Measurements from ENCODE around the gene CYP4F2.
A peak's percentile ranks its signal among the peaks of the same experiment; 100 is the strongest.
"Not testable (repeated sequence)": the region's sequence is repeated elsewhere in the genome, so short reads cannot be mapped to it uniquely, and the experiment has no call there.

CYP4F2 gene

DNA sequence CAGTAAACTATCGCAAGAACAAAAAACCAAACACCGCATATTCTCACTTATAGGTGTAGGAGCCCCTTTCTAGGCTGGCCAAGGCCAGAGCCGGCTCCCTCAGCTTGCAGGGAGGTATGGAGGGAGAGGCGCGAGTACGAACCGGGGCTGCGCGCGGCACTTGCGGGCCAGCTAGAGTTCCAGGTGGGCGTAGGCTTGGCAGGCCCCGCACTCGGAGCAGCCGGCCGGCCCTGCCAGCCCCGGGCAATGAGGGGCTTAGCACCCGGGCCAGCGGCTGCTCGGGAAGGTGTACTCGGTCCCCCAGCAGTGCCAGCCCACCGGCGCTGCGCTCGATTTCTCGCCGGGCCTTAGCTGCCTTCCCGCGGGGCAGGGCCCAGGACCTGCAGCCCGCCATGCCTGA lies 1.7 kb upstream of the CYP4F2 start:
- not testable (repeated sequence) for DNase-seq (ENCODE audit: low read depth)

DNA sequence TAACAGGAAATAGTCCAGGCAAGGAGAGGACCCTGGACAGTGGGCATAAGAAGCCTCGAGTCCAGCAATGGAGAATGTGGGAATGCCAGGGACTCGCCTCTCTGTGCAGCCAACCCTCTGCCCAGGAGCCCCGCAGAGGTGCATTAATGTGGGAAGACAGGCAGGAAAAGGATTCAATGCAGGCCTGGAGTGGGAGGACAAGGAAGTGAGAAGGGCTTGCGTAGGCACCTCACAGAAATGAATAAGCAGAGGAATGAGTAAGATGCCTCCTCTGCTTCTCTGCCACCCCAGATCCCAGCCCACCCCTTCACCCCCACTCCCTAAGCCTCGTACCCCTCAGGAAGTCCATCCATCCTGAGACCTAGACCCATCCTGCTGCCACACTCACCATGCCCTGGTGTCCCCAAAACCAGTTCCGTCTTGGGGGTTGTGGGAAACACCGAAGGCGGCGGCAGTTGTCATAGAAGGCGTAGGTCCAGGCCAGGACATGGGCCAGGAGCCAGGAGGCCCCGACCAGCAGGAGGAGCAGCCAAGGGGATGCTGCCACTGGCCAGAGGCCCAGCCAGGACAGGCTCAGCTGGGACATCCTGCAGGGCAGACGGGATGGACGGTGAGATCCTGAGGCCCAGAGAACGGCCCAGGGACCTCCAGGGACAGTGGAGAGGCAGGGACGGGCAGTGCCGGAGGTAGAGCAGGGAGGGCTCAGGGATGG lies 692 bp downstream of the CYP4F2 start:
- no peak for DNase-seq (ENCODE audit: low read depth)

DNA sequence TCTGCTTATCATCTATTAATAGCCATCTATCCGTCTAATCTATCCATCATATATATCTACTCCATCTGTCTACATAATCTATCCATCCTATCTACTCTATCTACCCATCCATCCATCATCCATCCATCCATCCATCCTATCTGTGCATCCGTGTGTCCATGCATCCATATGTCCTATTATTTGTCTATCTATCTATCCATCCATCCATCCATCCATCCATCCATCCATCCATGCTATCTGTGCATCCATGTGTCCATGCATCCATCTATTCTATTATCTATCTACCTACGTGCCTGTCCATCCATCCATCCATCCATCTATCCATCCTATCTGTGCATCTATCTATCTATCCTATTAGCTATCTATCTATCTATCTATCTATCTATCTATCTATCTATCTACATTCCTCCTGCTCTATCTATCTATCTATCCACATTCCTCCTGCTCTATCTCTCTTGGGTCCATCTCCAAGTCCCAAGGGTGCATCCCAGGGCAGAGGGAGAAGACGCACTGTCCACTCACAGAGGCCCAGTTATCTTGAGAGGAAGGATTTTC lies 1.9 kb downstream of the CYP4F2 start:
- no peak for DNase-seq (ENCODE audit: low read depth)

DNA sequence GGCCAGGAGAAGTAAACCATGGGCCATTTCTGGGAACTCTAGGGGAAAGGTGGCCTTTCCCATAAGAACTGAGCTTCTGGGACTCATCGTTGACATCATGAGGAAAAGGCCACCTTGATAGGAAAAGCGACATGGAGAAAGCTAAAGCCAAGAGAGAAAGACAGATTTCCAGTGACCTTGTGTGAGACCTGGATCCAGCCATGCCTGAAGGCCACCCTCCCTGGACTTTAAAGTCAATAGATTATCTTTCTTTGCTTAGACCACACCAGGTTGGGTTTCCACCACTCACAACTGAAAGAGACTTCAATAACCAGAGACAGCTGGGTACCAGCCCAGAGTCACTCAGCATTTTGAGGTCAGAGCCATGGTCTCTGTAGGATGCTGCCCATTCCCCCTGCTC lies 3.5 kb downstream of the CYP4F2 start:
- no peak for DNase-seq (ENCODE audit: low read depth)

DNA sequence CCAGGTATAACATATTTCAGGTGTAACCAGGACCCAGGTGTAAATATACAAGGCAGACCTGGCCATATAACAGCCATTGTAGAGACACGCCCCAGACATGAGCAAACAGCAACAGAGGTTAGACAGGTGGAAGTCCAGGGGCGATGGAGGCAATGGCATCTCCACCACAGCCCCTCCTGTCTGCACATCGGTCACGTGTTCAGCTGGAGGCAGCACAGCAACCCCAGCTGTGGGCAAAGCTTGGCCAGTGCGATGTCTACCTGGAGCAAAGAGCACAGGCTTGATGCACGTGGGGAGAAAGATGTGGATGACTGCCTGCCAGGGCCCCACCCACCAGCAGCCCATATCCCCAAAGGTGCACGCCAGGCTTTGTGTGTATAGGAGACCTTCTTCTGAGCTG lies 4.4 kb downstream of the CYP4F2 start:
- no peak for DNase-seq (ENCODE audit: low read depth)

DNA sequence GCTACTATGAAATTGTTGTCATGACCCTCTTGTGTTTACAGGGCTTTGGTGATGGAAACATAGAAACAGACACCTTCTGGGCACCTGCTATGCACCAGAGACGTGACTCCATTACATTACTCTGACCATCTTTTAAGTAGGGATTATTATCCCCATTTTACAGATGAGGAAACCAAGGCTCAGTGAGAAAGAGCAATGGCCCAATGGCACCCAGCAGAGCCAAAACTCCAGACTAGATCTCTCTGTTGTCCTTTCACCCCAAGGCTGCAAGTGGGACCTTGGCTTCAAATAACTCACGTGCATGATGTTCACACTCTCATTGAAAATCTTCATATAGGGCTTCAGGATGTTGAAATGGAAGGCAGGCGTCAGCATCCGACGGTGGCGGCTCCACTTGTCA lies 5.9 kb downstream of the CYP4F2 start:
- DNase-seq (ENCODE audit: low read depth) = no peak

DNA sequence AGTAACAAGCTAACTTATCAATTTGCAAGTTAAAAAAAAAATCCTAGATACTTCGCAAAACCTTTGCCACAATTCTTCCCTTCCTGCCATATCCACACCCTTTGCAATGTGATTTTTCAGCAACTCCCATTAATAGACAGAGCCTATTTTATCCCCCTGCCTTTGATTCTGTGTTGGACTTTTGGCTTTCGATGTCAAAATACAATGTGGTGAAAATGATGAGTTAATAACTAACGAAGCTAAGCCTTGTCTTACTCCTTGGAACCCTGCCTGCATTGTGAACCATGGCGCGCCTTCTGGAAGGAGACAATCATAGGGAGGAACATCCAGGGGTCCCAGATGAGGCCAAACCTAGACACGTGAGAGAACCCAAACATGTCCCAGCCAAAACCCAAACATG lies 6.4 kb downstream of the CYP4F2 start:
- no peak for DNase-seq (ENCODE audit: low read depth)

DNA sequence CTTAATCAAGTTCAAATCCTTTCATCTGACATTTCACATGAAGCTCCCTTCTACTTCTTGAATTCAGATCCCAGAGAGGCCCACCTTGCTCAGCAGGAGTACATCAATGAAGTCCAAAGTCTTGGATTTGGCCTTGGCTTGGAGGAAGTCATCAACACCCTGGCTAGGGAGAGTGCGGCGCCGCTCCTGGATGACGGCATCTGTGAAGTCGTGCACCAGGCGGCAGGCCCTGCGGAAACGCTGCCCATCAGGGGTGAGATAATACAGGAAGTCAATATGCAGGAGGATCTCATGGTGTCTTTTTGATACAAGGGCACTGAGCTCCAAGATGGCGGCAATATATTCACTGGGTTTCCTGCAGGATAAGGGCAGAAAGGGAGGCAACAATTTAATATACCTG lies 8.5 kb downstream of the CYP4F2 start:
- not testable (repeated sequence) for DNase-seq (ENCODE audit: low read depth)

DNA sequence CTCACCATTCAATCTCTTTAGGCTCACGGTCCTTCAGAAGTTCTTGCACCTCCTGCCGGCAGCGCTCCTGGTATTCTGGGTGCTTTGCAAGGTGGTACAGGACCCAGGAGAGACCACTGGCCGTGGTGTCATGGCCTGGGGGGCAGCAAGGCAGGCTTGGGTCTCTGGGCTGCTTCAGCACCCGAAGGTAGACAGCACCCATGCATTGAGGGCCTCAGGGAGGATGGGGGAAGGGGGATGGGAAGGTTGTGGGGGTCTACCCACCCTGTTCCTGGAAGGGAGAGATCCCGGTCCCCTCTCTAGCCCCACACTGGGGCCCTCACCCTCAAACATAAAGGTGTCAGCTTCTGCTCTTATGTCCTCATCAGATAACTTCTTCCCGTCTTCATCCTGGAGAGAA lies 12.0 kb downstream of the CYP4F2 start:
- DNase-seq (ENCODE audit: low read depth) = no peak

DNA sequence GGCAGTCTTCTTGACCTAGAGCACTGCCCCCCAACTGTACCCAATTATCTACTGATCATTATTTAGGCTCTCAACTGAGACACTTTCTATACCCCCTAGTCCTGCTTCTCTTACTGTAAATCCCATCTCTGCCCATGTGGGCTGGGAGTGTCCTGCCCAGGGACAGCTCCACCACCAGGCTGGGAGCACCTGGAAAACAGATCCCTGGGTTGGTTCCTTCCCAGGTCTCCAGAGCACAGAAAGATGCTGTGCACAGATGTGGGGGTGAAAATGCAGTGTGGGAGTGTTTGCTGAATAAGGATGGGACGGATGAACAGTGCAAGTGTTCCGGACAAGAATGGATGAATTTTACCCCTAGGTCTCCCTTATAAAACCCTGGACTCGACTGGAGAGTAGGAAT lies 12.7 kb downstream of the CYP4F2 start:
- no peak for DNase-seq (ENCODE audit: low read depth)

DNA sequence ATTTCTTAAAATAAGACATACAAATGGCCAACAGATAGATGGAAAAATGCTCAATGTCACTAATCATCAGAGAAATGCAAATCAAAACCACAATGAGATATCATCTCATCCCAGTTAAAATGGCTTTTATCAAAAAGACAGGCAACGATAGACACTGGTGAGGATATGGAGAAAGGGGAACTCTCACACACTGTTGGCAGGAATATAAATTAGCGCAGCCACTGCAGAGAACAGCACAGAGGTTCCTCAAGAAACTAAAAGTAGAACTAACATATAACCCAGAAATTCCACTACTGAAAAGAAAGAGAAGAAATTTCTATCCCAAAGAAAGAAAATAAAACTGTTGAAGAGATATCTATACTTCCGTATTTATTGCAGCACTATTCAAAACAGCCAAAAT lies 14.5 kb downstream of the CYP4F2 start:
- not testable (repeated sequence) for DNase-seq (ENCODE audit: low read depth)

DNA sequence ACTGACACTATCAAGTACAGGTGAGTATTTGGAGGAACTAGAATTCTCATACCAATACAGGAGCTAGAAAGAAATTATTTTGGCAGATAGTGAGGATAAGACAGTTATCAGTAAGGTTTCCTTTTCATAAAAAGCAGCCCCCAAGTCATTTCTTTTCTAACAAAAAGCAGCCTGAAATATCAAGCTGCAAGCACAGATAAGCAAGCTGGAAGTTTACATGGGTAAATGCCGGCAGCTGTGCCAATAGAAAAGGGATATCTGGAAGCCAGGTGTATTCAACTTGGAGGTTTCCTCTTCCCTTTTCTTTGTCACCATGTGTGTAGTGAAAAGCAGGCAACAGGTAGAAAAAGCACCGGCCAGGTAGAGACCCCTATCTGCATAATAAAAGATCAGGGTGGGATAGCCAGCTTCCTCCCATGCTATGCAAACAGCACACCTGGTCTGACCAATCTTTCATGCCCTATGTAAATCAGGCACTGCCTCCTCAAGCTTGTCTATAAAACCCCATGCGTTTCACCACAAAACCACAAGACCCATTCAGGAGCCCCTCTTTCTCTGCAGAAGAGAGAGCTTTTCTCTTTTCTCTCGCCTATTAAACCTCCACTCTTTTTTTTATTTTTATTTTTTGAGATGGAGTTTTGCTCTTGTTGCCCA lies 22.9 kb downstream of the CYP4F2 start:
- no peak for DNase-seq (ENCODE audit: low read depth)

DNA sequence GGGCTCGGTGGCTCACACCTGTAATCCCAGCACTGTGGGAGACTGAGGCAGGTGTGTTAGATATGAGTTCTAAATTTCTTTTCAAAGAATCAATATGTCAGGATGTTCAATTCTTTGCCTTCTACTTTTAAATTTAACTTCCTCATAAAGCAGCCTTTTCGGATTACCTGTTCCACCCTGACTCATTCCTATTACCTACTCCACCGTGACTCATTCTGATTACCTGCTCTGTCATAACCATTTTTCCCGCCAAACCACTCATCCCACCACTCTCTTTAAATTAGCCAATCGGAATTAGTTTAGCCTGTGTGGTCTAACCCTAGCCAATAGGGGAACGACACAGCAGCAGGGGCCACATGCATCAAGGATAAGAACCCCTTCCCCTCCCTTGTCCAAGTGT lies 24.1 kb downstream of the CYP4F2 start:
- not testable (repeated sequence) for DNase-seq (ENCODE audit: low read depth)

DNA sequence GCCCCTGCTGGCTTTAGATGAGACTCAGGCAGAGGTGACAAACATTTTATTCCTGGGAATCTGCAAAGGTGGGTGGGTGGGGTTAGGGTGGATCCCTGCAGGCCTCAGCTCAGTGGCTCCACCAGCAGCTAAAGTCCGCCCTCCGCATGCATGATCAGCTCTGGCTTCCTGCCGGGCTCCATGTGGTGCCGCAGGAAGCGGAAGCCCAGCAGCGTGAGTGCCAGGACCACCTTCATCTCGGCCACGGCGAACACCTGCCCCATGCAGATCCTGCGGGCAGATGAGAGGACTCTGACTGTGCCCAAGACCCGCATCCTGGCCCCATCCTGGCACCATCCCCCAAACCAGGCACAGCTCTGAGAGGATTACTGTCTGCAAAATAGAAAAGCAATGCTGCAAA lies 26.3 kb downstream of the CYP4F2 start:
- DNase-seq (ENCODE audit: low read depth) = no peak

DNA sequence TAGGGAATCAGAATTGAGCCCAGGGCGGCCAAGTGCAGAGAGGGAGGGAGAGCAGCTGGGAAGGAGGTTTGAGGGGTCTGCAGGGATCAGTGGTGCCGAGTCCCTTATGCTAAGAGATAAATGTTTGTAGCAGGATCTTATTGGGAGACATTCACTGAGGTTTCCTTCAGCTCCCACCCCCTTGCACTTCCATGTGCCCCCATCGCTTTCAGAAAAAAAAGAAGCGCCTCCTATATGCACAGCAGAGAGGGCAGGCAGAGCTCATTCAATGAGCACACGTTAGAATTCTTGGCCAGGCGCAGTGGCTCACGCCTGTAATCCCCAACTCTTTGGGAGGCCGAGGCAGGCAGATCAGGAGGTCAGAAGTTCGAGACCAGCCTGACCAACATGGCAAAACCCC lies 28.0 kb downstream of the CYP4F2 start:
- no peak for DNase-seq (ENCODE audit: low read depth)

DNA sequence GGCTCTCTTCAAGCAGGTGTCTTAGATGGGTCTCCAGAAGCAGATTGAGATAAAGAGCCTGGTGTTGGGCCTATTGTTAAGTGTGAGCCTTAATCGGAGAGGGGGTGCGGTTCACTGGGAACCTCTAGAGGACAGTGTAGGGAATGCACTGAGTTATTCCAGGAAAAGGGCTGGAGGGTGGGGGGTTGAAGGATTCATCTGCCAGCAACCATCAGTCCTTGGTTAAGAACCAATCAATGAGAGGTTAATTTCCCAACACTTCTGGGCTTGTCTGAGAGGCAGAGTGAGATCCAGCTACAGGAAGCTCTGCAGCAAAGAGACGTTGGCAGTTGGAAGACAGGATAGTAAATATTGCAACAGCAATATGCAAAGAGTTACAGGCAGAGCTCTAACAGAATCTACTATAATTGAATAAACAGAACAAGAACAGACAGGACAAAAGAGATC lies 28.7 kb downstream of the CYP4F2 start:
- peak; percentile 7 for DNase-seq (ENCODE audit: low read depth)

DNA sequence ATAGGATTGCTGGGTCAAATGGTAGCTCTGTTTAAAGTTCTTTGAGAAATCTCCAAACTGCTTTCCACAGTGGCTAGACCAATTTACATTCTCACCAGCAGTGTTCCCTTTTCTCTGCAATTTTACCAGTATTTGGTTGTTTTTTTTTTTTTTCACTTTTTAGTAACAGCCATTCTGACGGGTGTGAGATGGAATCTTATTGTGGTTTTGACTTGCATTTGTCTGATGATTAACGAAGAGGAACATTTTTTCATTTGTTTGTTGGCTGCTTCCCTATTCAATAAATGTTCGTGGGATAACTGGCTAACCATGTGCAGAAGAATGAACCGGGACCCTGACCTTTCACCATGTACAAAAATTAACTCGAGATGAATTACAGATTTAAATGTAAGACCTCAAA lies 31.2 kb downstream of the CYP4F2 start:
- no peak for DNase-seq (ENCODE audit: low read depth)

DNA sequence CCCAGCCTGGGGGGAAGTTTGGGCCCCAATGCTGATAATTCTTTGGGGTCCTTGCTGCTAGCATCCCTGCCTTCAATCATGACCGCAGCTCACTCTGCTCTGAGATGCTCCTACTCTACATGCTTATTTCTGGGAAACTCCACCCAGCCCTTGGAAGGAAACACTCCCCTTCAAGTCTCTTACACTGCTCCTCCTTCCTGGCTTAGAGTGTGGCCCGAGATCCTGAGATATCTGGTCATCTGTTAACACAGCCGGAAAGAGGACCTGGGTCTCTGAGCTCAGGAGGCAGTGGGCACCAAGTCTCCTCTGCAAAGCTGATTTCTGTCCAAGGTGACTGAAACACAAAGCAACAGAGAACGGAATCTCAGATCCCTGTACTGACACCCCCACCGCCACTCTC lies 33.0 kb downstream of the CYP4F2 start:
- DNase-seq (ENCODE audit: low read depth) = no peak

DNA sequence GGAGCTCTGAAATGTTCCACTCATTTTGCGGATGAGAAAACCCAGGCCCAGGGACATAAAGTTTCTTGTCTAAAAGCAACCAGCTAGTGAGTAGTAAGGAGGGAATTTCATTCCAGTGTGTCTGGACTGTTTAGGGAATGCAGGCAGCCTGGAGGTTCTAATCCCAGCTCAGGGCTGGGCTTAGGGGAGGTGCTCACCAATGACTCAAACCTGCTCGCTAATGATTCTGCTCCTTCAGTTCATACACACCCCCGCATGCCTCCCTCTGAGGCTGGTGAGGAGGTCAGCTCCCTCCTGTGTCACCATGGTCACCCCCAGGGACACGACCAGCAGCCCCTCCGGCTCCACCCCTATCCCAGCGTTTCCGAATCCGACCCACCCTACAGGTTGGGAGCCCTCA lies 34.6 kb downstream of the CYP4F2 start:
- DNase-seq (ENCODE audit: low read depth) = no peak

DNA sequence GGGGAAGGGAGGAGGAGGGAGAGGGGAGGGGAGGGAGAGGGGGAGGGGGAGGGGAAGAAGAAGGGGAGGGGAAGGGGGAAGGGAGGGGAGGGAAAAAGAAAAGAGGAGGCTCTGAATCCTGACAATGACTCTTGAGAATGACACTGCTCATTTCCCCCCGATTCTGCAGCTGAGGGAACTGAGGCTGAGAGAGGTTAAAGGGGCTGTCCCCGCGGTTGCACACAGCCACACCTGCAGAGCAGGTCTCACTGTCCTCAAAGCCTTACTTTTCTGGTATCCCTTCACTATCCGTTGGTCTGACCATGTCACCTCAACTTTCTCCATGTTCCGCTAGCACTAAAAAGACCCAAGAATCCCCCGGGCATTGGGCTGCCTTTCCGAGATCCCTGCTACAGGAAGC lies 35.4 kb downstream of the CYP4F2 start:
- DNase-seq (ENCODE audit: low read depth) = no peak

DNA sequence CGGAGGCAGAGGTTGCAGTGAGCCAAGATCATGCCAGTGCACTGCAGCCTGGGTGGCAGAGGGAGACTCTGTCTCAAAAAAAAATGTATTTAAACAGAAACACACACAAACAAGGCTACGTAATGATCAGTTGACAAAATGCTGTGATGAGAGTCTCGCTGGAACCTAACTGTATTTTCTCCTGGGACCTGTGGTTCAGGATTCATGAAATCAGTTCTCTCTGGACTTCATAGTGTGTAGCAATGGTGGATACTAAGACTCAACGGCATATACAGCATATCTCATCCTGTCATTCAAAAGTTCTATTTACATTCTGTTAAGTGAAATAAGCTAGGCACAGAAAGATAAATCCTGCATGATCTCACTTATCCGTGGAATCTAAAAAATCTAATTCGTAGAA lies 37.4 kb downstream of the CYP4F2 start:
- no peak for DNase-seq (ENCODE audit: low read depth)

DNA sequence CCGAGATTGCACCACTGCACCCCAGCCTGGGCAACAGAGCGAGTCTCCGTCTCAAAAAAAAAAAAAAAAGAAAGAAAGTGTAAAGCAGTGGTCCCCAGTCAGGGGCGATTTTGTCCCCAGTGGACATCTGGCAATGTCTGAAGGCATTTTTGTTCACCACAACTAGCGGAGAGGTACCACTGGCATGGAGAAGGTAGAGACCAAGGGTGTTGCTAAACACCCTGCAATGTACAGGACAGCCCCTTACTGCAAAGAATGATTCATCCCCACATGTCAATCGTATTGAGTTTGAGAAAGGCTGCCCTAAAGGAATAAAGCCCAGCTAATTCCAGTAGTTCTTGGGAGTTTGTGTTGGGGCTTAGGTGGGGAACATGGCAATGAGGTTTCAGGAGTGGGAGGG lies 38.7 kb downstream of the CYP4F2 start:
- no peak for DNase-seq (ENCODE audit: low read depth)

DNA sequence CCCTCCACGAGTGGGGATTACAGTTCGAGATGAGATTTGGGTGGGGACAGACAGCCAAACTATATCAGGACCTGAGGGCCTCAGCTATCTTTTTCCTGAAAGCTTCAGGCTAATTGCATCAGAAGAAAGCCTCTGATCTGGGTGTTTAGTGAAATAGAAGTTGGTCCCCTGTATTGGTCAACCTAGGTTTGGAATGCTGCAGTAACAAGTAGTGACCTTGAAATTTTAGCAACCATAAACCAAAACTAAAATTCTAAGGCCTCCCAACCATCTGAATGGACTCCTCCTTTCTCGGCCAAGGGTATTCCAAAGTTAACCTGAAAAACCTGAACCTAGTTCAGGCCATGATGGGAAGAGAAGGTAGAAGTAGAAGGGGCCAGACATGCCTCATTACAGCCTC lies 47.5 kb downstream of the CYP4F2 start:
- no peak for DNase-seq (ENCODE audit: low read depth)

DNA sequence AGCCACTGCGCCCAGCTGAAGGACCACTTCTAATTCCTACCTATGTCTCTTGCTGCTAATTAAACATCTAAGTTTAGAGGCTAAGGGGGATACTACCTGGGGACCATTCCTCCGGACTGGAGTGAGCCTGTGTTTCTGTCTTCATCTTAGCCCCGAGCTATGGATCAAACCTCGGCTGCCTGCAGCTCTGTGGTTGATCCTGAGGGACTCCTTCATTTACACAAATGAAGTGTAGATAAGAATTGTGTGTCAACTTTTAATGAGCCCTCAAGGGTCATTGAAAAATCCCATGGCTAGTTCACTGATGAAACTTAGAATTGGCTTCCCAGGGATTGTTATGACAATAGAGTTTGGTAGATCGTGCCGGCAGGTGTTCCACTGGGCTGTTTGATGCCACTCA lies 51.0 kb downstream of the CYP4F2 start:
- no peak for DNase-seq (ENCODE audit: low read depth)

All from activated gamma-delta T cell treated with anti-CD3 and anti-CD28 coated beads, Interleukin-2, amount 50 U/mL, for 16 hours (primary cell).